LNCAP (cell line): ENCODE data around the gene NELFA.

Source experiments
- TF ChIP-seq, protein P1 (sequence below): fragments of 450-650 bp; IDR thresholded peaks from 2 replicates; pipeline ENCODE4 v1.5.1; 2017; ENCODE audit warnings: mild to moderate bottlenecking

Gene NELFA

DNA sequence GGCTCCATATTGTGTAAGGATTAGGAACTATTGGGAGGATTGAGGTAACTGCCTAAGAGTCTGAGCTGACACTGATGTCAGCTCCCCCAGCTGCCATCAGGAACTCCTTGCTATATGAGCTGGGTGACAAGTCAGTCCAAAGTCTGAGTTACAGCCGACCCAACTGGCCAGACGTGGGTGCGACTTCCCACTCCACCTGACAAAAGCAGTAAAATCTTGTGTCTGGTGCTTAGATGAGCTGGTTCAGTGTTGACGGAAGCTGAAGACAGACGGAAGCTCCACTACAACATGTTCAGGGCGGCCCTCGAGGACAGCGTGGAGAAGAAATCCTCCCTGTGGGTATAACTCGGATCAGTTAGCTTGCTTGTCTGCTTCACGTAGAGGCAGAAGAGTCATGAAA lies 27.6 kb upstream of the NELFA start:
- TF ChIP-seq, protein P1, sequence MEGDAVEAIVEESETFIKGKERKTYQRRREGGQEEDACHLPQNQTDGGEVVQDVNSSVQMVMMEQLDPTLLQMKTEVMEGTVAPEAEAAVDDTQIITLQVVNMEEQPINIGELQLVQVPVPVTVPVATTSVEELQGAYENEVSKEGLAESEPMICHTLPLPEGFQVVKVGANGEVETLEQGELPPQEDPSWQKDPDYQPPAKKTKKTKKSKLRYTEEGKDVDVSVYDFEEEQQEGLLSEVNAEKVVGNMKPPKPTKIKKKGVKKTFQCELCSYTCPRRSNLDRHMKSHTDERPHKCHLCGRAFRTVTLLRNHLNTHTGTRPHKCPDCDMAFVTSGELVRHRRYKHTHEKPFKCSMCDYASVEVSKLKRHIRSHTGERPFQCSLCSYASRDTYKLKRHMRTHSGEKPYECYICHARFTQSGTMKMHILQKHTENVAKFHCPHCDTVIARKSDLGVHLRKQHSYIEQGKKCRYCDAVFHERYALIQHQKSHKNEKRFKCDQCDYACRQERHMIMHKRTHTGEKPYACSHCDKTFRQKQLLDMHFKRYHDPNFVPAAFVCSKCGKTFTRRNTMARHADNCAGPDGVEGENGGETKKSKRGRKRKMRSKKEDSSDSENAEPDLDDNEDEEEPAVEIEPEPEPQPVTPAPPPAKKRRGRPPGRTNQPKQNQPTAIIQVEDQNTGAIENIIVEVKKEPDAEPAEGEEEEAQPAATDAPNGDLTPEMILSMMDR = no peak

DNA sequence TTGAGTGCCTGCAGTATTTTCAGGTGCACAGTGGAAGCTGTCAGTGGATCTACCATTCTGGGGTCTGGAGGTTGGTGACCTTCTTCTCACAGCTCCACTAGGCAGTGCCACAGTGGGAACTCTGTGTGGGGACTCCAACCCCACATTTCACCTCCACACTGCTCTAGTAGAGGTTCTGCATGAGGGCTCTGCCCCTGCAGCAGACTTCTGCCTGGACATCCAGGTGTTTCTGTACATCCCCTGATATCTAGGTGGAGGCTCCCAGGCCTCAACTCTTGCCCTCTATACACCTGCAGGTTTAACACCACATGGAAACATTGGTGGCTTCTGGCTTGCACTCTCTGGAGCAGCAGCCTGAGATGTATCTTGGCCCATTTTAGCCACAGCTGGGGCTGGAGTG lies 17.0 kb upstream of the NELFA start:
- TF ChIP-seq, protein P1 = no peak

DNA sequence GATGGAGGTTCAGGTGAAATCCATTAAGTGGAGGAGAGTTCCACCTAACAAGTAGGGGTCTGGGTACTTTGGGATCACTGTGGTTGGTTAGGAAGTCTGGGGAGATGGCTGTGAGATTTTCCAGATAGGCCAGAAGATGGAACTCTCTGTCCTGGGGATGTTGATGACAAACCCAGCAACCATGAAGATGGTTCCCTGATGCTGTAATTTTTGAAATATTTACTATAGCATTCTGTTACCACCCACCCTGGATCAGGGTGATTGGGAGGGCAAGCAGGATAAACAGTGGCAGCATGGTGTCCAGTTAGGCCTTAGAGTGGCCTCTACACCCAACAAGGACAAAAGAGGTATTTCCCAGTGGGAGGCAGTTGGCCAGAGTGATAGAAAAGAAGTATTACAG lies 15.9 kb upstream of the NELFA start:
- TF ChIP-seq, protein P1 = no peak

DNA sequence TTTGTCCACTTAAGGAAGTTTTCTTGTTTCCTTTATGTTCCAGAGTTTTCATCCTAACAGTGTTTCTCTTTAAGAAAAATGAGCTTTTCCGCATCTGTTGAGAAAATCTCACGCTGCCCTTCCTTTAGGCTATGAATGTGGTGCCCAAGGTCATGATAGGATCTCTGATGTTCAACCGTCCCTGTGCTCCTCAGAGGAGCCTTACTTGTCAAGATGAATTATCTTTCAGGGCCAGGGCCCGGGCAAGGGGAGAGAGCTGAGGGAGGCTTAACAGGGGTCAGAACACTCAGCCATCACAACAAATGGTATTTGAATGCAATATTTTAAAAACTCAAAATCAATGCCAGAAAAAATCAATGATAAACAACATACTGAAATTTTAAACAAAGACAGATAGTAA lies 6.2 kb upstream of the NELFA start:
- TF ChIP-seq, protein P1 = no peak

DNA sequence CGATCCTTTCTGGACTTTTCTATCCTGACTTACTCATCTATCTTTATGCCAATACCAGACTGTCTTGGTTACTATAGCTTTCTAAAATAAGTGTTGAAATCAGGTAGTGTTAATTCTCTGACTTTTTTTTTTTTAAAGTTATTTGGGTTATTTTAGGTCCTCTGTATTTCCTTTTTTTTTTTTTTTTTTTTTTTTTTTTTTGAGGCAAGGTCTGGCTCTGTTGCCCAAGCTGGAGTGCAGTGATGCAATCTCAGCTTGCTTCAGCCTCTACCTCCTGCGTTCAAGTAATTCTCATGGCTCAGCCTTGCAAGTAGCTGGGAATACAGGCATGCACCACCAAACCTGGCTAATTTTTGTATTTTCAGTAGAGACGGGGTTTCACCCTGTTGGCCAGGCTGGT lies 2.8 kb upstream of the NELFA start:
- TF ChIP-seq, protein P1 = no peak

DNA sequence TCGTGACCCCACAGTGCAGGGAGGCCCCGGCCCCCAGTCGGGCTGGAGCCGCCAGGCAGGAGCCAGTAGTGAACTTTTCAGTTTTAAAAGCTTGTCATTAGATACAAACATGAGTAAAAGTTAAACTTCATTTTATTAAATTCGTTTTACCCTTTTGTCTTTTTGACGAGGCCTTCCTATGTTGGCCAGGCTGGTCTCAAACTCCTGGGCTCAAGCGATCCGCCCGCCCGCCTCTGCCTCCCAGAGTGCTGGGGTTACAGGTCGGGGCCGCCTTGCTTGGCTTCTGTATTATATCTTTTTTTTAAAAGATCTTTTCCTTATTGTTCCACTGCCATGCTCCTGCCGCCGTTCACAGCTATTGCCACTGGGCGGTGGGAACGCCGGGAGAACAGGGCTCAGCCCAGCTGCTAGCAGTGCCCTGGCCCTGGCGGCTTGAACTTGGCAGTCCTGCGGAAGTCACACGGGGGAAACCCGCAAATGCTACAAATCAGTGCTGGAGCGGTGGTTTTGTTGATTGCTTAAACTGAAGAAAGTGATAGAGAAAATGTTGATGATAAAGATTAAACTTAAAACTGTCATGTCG lies 968 bp upstream of the NELFA start:
- TF ChIP-seq, protein P1 = peak; percentile 30; the same call in 1 of the 2 replicates

DNA sequence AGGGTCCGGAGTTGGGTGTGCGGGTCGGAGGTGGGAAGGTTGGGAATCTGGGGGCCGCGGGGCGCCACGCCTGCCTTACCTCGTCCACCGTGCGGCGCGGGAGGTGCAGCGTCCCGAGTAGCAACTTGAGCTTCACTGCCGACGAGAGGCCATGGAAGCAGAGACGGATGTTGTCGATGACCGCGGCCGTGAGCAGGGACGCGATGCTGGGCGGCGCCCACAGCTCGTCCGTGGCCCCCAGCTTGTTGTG lies 178 bp downstream of the NELFA start:
- TF ChIP-seq, protein P1 = no peak
